ENCODE measurements around the gene DRD2.

GRCh38 chr11:113397212-113397611, 78.0 kb downstream of the DRD2 start:
- TF ChIP-seq POLR2A (IDR thresholded peaks at IDR 0.05) (no peak), CTCF (IDR thresholded peaks at IDR 0.05) (no peak), POLR2AphosphoS5 (IDR thresholded peaks at IDR 0.05; ENCODE audit: insufficient read depth in 1 of 2, low read depth in 1 of 2) (no peak)

Data from vagina (tissue), 2 donors.